LNCaP clone FGC (cell line): ENCODE measurements around the gene SLC17A4.

ENCODE experiments used
- DNase-seq: peaks from one replicate; pipeline ENCODE4 v3.0.0-alpha.2; 2011; ENCODE audit warnings: low read depth
- H3K4me3 ChIP-seq: 2 replicates; pipeline ENCODE4 v1.5.1; 2011; ENCODE audit warnings: mild to moderate bottlenecking, low read depth, low read length, control low read depth
- CTCF ChIP-seq: IDR thresholded peaks from 2 replicates; pipeline ENCODE4 v1.5.1; 2012; ENCODE audit warnings: mild to moderate bottlenecking; ENCODE audit not compliant: control insufficient read depth, insufficient read depth; ENCODE audit errors: extremely low read depth

The SLC17A4 gene

GRCh38 chr6:25764611-25765010 lies 10.1 kb downstream of the SLC17A4 start:
- DNase-seq: no peak
- no peak overlapping the region for H3K4me3 ChIP-seq
- no peak for TF ChIP-seq CTCF

- TF ChIP-seq CTCF: no peak
- H3K4me3 ChIP-seq: no peak overlapping the region
- DNase-seq: no peak
Observed at GRCh38 chr6:25768566-25768965, 14.0 kb downstream of the SLC17A4 start.

DNA sequence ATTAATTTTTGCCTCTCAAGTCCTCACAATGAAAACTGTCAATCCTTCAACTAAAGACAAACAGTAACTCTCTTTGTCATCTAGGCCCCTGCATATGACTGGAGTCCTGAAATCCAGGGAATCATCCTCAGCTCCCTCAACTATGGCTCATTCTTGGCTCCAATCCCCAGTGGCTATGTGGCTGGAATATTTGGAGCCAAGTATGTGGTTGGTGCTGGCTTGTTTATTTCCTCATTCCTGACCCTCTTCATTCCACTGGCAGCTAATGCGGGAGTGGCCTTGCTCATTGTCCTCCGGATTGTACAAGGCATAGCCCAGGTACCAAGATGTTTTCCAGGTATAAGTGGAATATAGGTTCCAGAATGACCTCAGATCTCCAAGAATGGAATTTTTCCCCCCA lies 15.4 kb downstream of the SLC17A4 start:
- H3K4me3 ChIP-seq: no peak overlapping the region
- TF ChIP-seq CTCF: no peak
- no peak for DNase-seq

GRCh38 chr6:25774120-25774715 lies 19.7 kb downstream of the SLC17A4 start:
- DNase-seq: no peak
- H3K4me3 ChIP-seq: no peak overlapping the region
- TF ChIP-seq CTCF: no peak

GRCh38 chr6:25777031-25777430 lies 22.5 kb downstream of the SLC17A4 start:
- no peak for DNase-seq
- H3K4me3 ChIP-seq: no peak overlapping the region
- TF ChIP-seq CTCF: no peak

DNA sequence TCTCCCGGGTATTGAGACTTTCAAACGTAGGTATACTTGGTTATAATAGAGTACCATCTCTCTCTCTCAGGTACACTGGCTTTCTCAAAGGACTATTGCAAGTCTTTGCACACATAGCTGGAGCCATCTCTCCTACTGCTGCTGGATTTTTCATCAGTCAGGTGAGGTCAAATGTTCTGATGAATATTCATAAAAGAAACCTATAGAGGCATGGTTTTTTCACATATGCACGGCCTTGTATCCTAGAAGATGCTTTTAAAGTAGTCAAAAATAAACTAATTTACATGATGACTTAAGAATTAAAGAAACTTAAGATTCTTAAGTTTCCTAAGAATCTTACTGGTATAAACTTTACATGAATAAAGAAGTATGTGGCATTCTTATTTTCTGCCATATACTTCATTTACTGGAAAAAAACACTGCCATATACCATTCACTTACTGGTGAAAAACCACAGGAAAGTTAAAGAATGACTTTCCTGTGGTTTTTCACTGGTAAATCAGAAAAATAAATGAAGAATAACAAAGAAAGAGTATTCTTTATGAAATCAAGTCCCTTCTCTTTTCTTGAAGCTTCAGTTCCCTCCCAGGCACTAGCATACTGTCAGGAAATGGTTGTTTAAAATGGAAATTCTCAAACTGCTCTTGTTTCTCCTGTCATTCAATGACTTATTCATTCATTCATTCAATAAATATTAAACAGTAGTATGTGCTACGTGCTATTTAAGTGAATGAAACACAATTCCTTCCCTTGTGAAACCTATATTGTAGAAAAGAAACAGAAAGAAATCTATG lies 23.5 kb downstream of the SLC17A4 start:
- no peak for TF ChIP-seq CTCF
- DNase-seq: no peak
- no peak overlapping the region for H3K4me3 ChIP-seq

GRCh38 chr6:25781134-25781533 lies 26.6 kb downstream of the SLC17A4 start:
- no peak for DNase-seq
- no peak overlapping the region for H3K4me3 ChIP-seq
- no peak for TF ChIP-seq CTCF
